Activated gamma-delta T cell (primary cell): ENCODE measurements around the gene UBAP1L.
"Not testable (repeated sequence)": the region's sequence is repeated elsewhere in the genome, so short reads cannot be mapped to it uniquely, and the experiment has no call there.

ENCODE experiments used
- DNase-seq: peaks from one replicate; lab custom pipeline; 2025; lab: John Stamatoyannopoulos, UW

The UBAP1L gene

DNA sequence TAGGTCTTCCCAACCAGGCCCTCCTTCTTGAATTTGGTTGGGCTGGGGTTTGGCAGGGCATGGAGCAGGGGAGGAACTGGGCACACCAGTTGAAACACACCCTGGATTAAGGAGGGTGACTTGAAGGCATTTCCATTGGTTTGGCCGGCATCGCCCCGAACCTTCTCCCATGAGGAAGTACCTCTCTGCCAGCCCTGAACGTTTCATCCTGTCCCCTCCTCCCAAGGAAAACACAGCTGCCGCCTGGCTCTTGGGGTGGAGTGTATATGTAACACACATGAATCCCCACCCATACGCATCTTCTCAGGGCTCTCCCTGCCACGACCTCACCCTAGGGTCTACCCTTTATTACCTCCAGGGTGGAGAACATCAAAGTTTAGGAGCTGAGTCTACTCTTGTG lies 14.6 kb downstream of the UBAP1L start:
- DNase-seq = no peak

DNA sequence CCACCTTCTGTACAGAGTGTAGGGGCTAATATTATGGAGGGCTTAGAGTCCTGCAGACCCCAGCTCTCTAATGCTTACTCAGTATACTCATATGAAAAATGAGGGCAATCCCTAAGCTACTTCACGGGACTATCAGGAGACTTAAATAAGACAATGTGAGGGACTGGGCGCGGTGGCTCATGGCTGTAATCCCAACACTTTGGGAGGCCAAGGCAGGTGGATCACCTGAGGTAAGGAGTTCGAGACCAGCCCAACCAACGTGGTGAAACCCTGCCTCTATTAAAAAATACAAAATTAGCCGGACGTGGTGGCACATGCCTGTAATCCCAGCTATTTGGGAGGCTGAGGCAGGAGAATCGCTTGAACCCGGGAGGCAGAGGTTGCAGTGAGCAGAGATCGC lies 15.2 kb downstream of the UBAP1L start:
- not testable (repeated sequence) for DNase-seq

DNA sequence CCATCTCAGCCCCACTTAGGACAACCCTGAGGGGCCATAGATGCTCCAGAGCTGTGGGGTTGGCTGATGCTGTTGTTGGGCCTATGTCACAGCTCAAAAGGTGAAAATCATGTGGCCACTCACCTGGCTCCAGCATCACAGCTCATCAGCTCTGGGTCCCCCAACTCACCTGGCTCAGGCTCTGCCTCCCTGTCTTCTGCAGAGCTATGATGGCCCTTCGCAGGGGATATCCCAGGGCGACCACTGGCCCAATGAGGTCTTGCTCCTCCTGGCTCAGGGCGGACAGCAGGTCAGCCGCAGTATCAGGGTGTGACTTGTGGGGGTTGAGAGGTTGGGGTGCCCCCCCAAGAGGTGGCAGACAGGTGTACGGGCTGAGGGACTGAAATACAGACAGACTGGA lies 15.7 kb downstream of the UBAP1L start:
- DNase-seq = no peak

DNA sequence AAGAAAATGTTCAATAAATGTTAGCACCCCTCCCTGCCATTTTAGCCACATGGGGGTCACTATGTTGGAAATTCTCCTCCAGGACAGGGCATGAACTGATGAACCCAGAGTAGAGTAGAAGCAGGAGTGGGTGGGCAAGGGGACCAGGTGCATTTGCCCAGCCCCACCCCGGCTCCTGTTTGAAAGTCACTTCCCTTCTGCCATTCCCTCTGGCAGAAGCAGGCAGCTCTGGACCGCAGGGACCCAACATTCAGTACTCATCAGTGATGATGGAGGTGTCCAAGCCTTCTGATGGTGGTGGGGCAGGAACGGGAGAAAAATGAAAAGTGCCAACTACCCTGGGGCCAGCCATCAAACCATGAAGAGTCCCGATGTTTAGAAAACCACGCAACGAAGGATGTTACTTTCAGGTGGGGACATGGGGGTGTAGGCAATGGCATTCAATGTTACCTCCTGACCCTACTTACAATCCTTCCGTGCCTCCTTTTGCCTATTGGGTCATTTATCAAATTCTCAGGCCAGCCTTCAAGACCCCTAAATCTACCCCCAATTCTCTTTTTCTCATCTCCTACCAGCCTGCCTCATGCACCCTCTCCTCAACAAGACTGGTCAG lies 17.2 kb downstream of the UBAP1L start:
- DNase-seq = no peak

DNA sequence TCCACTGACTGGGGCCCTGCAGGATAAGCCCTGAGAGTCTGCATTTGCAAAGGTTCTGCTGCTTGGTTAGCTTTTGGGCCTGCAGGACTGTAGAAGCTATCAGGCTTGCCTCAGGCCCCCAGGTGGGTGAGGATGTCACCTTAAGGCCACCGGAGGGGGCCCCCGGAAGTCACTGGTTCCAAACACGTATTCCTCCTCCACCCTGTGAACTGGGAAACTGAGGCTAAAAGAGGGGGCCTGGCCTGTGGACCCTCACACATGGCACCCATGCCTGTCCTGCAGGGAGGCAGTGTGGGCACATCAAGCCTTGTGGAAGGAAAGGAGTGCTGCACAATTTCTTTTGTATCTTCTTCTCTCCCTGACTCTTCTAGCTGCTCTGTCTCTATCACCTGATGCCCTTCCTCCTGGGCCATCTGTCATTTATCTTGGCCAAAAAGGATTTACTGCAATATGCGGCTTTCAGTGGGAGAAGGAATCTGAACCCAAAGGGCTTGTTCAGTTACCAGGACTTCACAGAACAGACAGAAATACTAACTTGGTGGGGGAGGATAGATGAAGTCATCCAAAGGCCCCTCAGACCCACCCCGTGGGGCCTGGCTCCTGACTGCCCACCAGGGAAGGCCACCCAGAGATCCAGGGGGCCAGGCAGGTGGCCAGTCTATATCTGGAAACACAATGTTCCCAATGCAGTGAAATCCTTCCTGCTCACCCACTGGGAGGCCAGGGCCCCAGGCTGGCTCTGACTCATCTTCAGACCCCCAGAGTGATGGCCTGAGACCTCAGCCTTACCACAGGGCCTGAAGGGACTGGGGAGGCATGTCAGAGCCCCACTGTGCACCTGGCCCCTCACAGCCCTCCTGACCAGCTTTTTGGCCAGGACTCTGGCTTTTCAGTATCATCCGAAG lies 18.3 kb downstream of the UBAP1L start:
- no peak for DNase-seq

DNA sequence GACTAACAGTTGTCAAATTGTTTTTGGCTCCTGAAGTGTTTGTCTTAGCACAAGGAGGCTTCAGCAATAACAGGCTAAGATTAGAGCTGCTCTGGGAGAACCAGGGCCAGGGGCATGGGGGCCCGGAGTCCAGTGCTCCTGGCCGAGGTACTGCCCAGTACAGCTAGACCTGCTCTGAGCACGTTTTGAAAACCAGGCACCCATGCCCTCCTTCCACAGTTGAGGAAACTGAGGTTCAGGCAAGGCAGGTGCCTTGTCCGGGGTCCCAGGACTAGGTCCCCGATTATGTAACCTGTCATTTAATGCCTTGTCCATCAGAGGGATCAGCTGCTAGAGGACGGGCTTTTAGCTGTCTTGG lies 19.3 kb downstream of the UBAP1L start:
- no peak for DNase-seq

DNA sequence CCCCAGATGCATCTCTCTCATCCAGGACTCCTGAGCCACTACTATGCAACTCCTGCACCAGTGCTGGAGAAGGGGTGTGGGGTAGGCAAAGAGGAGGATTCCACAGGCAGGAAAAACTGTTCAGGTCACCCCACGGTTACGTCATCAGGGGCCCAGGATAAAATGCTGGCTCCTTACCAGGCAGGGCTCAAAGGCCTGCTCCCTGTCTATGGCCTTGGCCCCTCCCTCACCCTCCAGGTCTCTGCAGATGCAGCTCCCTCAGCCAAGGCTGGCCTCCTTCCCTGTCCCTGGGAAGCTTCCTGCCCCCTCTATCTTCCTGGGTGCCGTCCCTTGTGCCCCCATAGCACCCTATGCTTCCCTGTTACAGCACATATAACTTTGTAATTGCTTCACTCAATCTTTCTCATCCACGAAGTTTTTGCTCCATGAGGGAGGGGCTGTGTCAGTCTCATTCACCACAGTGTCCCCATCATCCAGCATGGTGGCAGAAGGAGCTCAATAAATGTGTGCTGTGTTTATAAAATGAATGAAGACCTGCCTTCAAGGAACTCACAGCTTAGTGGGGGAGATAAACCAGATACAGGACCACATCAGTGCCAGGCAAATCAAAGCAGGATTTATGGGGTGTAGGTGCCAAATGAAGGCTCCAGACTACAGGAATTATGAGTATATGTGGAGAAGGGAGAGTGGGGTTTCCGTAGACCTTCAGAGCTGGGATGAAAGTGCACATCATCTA lies 19.8 kb downstream of the UBAP1L start:
- DNase-seq = no peak

DNA sequence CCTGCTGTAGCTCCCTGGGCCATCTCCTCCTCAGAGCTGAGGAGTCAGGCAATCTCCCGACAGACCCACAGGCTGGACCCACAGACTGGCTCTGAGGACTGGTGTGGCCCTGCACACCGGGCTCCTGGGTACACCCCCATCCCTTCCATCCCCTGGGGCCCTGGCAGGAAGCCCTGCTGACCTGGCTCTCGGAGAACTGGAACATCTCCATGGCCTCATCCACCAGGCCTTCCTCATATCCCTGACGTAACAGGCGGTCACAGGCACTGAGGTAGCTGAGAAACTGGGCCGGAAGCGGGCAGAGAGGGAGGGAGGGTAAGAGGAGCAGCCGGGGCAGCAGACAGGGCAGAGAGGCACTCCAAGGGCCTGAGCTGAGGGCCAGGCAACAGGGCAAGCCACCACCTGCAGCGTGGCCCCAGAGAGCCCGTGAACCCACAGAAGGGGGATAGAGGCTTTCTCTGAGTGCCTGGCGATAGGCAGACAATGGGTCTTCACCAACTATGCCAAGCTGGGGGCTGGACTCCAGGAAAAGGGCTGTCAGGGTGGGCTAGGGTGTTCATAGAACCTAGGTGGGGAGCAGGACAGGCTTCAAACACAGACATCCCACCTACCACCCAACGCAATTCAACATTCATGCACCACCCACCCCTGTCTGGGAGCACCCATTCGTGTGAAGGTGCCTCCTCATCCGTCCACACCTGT lies 20.6 kb downstream of the UBAP1L start:
- no peak for DNase-seq

DNA sequence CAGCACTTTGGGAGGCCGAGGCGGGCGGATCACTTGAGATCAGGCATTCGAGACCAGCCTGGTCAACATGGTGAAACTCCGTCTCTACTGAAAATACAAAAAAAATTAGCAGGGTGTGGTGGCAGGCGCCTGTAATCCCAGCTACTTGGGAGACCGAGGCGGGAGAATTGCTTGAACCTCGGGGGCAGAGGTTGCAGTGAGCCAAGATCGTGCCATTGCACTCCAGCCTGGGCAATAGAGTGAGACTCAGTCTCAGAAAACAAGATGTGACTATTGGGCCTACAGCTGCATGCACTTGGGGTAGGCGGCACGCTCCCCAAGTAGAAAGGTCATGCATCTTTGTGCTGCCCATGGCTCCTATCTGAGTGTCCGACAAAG lies 21.2 kb downstream of the UBAP1L start:
- not testable (repeated sequence) for DNase-seq

DNA sequence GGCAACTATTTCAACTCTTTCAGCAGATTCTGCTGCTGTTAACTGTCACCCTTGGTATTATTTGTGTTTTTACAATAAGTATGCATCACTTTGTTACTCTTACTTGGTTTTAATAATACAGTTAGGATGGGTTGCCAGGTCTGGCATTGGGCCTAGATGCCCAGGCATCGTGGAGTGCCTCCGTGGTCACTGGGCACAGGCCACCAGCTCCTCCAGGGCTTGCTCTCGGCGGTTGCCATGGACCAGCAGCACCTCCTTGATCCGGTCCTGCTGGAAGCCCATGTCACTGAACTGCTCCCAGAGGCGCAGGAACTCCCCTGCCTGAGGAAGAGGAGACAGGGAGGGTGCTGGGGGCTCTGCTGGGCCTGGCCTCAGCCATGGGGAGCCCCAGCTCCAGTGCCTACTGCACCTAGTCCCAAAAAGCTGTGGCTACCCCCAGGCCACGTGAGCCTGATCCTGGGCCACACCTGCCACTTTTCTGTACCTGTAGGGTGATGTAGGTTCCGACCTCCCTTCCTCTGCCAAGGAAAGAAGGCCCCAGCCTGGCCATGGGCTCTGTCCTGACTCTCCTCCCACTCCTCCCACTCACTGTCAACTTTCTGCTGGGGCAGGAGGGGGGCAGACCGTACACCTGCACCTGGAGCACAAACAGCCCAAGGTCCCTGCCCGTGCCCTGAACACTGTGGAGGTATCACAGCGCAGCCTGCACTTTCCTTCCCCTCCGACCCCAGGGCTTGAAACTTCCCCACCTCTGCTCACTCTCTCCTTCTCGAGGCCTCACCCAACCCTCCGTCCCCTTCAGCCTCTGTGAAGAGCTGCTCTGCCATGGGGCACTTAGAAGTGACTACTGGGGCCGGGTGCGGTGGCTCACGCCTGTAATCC lies 21.8 kb downstream of the UBAP1L start:
- no peak for DNase-seq

DNA sequence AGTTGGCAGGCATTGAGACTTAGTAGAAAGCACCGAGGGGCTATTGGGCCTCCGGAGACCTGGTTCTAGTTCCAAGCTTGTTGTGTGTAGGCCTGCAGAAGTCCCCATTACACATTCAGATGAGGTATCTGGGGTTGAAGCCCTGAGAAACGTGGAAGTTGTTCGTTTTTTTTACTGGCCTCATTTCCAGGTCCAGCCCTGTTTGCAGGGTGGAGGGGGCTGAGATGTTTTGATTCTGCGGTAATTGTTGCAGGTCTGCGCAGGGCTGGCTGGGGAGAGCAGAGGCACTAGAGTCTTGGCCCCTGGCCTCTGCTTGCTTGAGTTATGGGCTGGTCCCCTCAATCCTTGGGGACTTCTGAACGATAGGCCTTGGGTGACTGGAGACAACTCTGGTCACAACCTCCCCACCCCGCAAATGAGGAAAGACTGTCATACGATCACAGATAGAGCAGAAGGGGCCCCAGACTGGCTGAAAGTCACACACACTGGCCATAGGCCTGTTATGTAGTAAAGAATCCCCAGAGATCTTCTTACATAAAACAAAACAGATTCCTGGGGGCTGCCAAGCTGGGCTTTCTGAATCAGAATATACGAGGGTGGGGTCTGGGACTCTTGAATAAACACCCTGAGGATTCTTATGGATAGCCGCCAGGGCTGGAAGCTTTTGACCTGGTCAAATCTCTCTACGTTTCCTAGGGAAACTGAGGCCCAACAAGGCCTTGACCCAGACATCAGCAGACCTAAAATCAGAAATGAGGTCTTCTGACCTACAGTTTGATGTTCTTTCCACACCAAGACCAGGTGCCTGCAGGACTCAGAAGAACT lies 22.8 kb downstream of the UBAP1L start:
- no peak for DNase-seq

DNA sequence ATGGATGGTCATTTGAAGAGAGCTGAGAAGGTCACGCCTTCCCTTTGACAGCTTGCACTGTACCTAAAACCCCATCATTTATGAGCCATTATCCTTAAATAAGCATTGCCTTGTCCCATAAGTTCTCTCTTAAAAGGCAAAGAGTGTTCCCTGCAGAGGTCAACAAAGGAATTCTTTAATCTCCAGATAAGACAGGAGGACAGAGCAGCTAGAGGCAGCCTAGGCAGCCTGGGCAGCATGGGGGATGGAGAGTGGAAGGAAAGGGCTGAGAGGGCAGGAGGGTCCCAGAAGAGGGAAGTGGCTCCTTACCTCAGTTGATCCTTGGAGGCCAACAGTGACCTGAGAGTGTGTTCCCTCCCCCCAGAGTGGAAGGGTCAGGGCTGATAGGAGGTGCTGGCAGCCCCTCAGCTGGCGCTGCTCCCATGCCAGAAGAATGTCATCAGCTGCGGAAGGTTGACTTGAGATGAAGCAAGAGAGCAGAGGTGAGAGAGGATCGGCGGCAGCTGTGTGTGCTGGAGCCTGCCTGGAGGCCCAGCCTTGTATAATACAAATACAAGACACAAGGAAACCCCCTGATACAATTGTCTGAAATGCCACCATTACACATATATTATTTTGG lies 25.7 kb downstream of the UBAP1L start:
- no peak for DNase-seq

DNA sequence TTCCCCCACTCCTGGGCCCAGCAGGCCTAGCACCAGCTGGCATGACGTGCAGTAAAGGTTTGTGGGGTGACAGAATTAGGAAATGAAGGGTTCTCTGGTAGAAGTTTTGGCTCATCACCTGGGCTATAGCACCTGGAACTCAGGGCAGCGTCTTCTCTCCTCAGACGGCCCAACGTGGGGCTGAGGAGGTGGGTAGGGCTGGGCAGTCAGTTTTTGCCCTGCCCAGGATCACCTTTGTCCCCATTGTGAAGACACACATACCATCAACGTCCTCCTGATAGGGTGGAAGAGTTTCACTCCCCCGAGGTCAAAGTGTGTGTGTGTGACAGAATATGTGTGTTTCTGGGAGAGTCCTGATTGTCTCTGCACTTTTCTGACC lies 26.4 kb downstream of the UBAP1L start:
- DNase-seq = no peak

DNA sequence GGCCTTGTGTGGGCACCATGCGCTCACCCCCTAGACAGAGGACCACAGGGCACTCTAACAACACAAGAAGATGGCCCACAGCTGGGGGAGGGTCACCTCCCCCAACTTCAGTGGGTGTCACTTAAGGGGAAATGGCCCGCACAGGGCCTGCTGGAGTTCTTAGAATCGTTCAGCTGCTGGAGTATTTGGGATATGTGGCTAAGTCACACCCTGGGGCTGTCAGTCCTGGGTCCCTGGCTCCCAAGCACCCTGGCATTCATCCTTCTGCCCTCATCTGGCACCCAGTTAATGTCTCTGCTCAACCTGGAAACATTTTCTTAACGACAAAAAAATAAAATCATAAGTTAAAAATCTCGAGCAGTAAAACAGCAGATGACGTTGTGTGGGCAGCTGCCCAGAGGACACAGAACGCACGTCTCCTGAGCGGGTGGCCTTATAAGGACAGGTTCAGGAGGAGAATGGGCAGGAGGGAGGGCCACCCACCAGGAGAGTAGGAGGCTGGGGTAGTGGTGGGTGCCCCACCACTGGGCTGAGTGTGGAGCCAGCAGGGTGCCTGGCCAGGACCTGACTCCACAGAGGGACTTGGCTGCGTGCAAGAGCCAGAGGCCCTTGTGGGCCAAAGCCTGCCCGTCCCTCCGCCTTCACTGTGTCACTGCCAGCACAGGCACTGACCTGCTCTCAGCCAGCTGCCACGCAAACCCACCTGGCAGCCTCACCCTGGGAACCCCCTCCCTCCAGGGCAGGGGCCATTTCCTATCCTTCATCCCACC lies 26.9 kb downstream of the UBAP1L start:
- no peak for DNase-seq

DNA sequence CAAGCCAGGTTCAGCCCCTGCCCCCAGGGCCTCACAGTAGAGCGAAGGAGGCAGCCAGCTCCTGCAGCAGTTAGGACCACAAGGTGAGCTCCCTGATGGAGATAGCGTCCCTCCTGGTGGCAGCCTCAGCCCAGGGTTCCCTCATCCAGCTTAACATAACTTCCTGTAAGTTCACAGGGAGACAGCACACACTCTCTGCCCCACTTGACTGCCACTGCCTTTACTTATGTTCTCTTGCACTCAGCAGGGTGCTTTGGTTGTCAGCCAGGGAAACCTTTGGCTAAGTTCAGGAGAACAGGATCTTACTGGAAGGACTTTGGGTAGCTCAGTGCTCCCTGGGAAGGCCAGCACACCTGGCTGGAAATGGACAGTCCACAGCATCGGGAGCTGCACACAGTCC lies 27.6 kb downstream of the UBAP1L start:
- no peak for DNase-seq

DNA sequence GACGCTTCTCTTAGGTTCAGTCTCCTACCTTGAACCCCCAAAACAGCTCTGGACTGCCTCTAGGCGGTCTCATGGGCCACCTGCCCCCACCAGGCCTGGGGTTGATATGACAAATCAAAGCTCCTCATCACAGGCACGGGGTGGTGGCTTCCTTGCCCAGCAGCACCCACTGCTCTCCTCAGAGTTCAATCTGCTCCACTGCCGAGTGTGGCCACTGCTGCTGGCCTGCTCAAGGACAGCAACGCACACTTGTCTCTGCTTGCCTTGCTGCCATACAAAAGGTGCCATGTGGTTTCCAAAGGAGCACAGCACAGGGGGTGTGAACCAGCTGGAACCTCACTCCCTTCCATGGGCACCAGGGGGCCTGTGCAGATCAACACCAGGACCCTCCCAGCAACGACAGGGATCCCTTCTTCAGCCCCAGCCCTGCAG lies 28.3 kb downstream of the UBAP1L start:
- DNase-seq = no peak

DNA sequence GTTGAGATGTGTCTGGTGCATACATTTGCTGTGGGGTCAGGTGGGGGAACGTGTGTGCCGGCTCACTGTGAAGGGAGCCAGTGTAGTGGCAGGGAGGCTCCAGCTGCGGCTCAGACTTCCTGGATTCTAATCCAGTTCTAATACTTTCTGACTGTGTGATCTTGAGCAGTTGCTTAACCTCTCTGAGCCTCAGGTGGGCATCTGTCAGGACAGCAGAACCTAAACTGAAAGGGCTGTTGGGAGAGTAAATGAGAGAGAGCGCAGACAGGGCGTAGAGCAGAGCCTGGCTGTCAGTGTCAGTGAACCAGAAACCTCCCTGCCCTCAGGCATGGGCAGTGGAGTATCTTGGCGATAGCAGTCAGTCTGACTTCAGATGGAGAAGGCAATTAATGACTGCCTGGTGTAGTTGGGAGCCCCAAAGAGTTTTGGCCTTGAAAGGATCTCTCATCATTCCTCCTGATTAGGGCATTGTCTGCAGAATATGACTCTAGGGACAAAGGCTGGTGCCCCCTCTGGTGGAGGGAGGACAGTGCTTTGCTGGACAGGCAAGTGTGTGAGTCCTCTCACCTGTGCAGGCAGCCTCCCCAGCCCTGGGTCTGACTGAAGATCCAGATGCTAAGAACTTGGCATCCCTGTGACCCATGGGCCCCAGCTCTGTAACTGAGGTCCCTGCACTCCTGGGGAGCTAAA lies 28.9 kb downstream of the UBAP1L start:
- DNase-seq = no peak

DNA sequence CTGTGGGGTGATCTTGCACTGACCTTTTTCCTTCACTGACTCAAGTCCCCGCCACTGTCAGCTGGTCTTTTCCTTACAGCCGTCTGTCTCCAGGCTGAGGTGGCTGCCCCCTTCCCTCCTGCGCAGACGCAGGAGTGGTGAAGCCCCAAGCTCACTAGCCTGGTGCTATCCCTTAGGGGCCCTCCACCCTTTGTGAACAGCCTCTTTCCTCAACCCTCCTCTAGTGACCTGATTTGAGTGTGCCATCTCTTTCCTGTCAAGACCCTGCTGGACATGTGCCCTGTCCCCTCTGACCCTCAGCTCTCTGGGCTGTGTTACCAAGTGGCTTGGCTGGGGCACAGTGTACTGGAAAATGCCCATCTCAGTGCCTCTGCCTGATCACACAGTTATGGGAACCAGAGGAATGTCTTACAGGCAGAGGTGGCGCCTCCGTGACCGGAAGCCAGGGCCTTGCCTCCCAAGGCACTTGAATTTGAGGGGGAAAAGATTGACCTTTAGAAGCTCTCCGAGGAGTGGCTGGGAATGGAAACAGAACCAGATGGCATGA lies 29.7 kb downstream of the UBAP1L start:
- no peak for DNase-seq
